ENCODE results near the gene FSD1L.

Gene FSD1L

DNA sequence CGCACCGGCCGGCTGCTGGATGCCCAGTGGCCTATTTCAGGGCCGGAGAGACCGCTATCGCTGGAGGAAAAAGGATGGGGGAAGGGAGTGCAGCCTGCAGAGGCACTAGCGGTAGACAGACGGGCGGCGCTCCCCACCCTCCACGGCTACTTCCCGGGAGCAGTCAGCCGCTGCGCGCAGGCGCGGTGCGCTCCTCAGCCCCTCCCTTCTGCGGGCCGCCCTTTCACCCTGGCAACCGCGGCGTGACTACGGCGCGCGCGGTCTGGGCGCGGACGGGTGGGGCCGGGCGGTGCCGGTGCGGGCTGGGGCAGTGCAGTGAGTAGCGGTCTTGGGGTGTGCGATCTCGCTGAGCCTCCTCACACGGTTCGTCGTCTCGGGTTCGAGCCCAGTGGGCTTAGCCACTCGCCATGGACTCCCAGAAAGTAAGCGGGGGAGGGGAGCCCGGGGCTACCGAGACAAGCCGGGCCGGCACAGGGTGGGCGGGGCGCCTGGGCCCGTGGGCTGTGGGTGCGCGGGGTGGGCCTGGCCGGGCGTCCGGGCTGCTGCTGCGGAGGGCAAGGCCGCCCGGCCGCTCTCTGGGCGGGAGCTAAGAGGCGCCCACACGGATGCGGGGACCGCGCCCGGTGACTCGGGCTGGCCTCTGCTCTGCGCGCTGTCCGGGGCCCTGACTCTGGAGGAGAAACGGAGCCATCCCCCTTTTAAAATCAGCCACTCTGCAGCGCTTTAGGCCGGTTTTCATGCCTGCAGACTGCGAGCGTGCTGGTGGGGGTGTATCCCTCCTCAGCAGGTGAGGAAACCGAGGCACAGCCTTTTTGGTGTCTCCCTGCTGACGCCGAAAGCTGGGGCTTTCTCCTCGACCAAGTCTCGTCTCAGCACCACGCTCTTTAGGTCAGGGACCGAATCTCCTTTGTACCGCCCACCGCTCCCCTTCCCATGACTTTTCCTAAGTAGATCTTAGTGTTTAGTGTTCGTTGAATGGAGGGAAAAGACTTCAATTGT, at the start of gene FSD1L:
Gene FSD1L, plus strand, starts transcription at position 221 of the 999 bp plus-strand sequence. Its CDS starts 187 bp downstream, at position 408.
- DNase-seq (ENCODE audit: low read depth in 2 of 2) = peak; percentile 58 to 72

DNA sequence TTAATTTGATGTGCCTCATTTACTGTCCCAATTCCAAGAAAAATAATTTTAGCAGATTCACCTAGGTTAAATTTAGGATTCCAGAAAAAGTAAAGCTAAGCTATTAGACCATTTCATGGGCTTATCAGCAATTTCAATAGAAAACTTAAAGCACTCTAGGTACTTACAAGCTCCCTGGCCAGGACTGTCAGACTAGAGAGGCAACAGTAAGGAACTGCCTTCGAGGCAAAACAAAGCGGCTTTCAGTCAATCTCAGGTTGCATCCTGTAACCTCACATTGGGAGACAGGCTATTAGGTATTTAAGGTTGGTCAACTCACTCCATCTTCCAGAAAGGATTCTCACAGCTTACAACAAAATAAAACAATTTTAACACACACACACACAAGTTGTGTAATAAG, 48.7 kb upstream of the FSD1L start:
- DNase-seq (ENCODE audit: low read depth in 2 of 2) = no peak

DNA sequence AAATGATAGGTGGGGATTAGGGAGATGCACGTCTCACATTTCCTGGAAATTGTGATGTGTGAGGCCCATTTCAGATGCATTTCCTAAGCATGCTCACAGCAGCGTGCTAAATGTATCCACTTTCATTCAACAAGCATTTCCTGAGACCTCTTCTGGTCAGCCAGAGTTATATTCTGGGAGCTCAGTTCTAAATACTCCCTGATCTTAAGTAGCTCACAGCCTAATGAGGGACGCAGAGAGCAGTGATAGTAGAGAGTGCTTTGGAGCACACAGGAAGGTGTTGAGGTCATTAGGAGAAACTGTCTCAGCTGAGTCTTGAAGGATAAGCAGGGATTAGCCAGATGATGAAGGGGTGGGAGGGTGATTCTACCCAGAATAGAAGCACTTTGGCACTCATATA, 46.2 kb upstream of the FSD1L start:
- no peak for DNase-seq (ENCODE audit: low read depth in 2 of 2)

DNA sequence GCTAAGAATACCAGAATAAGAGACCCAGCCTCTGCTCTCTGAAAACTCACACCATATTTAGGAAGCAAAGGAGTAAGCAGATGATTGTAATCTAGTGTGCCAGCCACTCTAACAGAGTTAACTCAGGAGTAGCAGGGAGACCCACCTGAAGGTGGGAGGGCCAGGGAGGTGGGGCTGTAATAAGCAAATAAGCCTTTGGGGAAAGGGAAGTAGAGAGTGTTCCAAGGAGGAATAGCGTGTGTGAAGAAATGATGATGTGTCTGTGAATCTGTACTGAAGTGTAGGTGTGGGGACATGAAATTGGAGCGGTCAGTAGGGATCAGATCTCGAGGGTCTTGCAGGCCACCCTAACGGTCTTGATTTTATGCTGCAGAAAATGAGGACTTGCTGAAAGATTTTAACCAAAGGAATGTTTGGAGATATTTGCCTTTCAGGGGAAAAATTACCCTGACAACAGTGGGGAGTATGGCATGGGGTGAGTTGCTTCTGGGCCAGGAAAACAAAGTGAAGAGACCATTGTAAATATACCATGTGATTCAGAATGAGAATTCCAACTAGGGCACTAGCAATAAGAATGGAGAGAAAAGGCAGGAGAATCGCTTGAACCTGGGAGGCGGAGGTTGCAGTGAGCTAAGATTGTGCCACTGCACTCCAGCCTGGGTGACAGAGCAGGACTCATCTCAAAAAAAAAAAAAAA, 44.1 kb upstream of the FSD1L start:
- no peak for DNase-seq (ENCODE audit: low read depth in 2 of 2)

DNA sequence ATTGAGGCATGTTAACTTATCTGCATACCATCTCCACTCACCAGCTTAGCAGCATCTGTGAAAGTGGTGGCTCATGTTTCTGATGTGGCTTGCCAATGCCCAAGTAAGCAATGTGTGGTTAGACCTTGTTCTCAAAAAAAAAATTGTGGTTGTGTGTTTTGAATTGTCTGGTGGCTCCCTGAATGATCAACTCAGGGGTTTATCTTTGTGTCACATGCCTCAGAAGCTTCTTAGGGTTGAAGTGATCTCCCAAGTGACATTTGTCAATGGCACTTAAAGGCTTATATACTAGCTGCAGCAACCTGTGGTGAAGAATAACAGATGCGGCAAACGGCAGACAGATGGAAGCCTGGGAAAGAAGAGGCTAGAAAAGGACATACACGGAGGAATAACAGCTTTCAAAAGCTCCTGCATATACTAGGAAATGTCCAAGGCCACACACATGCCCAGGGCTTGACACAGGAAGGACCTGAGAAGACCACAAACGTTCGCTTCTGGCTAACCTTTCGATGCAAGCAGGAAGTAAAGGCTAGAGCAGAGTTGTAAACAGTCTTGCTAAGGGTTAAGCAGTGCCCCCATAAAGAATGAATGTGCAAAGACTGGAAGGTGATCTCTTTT, 42.2 kb upstream of the FSD1L start:
- peak; percentile 12 to 26 for DNase-seq (ENCODE audit: low read depth in 2 of 2)

DNA sequence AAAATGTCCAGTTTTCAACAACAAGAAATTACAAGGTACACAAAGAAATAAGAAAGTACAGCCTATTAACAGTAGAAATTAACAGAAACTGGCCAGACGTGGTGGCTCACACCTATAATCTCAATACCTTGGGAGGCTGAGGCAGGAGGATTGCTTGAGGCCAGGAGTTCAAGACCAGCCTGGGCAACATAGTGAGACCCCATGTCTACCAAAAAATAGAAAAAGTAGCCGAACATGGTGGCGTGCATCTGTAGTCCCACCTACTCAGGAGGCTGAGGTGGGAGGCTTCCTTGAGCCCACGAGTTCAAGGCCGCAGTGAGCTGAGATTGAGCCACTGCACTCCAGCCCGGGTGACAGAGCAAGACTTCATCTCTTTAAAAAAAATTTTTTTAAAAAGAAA, 41.5 kb upstream of the FSD1L start:
- no peak for DNase-seq (ENCODE audit: low read depth in 2 of 2)

DNA sequence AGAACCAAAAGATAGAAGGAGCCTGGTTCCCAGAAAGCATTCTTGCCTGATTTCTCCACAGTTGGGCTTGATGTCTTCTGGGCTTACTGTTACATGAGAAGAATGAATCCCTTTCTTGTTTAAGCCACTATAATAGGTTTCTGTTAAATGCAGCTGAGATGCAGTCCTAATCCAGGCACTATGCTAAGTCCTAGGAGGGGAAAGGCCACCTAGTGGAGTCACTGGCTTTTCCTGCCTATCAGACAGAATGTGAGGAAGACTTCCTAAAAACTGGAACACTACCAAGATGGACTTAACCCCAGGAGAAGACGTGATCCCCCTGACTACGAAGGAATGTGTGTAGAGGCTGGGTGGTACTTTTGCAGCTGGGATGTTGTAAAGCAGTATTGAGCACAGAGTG, 34.3 kb upstream of the FSD1L start:
- DNase-seq (ENCODE audit: low read depth in 2 of 2) = no peak

DNA sequence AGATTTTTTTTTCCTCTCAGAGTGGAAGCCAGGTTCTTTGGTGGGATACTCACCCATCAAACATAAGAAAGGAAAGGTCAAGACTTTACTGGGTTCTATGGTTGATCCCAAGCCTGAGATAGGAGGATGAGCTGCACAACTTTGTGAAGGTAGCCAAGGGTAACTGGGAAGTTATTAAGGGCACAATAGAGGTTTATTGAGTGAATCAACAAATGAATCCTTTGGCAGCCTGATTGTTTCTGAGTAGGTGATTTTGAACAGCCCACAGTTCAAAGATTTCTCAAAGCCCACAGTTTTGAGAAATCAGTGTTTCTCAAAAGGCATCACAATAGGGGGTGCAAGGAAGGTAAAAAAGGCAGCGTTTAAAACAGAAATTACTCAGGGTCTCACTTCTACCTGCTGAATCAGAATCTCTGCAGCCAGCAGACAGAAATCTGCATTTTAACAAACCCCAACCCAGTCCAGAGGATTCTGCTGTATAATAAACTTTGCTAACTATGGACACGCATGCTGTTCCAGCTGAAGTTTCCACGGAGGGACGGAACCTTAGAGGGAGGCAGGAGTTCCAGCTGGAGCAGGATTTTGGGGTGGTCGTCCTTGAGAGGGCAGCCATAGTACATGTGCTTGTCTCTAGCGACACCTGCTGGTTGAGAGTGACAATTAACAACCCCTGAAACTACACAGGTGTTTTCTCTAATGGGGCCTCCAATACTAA, 32.7 kb upstream of the FSD1L start:
- peak; percentile 10 to 24 for DNase-seq (ENCODE audit: low read depth in 2 of 2)

DNA sequence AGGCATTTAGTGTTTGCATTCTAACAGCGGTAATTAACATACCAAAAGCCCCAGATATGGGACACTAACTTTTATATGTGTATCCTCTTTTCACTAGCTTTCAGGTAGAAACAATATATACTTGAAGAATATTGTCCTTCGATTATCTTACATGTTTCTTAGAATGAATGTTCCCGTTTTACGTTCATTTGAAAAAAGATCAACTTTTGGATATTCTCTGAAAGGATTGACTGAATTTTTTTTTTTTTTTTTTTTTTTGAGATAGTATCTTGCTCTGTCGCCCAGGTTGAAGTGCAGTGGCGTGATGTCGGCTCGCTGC, 32.2 kb upstream of the FSD1L start:
- no peak for DNase-seq (ENCODE audit: low read depth in 2 of 2)

DNA sequence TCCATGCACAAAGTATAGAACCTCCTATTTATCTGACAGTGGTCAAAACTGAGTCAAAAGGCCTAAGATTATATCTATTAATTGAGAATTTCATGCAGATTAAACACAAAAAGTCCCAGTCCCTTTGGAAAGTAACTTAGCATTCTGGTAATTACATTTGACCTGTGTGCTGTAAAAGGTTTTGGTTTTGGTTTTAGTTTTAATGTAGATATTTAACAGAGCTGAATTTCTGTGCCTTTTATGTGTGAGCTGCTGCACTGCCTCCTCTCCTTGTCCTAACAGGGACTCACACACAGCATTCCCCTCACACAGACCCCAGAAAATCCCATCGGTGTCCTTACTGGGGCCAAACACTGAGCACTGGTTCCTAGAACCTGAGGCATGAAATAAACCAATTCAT, 31.0 kb upstream of the FSD1L start:
- no peak for DNase-seq (ENCODE audit: low read depth in 2 of 2)

DNA sequence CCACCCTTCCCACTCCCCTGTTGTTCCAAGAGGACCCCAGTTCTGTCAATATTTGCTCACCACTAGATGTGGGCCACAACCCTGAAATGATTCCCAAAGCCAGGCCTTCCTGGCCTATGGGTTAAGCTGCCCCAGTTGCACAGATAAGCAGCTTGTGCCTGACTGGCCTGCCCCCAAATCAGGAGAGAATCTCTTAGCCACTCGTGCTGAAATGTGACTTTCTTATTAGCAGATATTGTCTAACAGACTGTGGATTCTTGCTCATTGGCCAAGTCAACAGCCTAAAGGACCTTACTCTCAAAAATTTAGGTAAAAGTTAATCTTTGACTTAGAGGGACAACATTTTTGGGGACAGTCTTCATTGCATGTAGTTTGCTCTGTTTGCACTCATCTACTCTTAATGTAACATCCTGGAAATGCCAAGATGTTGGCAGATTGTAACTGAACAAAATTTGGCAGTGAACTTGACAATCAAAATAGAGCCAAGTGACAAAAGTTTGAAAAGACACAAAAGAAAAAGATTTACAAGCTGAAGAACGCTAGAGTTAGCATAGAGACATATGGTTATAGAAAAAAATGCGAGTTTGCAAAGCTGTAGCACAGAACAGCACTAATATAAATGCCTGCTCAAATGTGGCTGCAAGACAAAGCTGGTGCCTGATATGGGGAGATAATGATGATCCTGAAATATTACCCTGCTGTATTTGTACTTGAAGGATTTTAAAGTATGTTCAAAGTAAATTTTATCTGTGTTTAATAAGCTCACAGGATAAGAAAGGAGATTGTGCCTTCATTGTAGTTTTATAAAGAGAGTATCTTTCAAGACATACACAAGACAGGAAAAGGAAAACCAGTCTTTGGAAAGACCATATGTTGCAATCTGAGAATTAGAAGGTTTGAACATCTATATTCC, 29.0 kb upstream of the FSD1L start:
- DNase-seq (ENCODE audit: low read depth in 2 of 2) = no peak

DNA sequence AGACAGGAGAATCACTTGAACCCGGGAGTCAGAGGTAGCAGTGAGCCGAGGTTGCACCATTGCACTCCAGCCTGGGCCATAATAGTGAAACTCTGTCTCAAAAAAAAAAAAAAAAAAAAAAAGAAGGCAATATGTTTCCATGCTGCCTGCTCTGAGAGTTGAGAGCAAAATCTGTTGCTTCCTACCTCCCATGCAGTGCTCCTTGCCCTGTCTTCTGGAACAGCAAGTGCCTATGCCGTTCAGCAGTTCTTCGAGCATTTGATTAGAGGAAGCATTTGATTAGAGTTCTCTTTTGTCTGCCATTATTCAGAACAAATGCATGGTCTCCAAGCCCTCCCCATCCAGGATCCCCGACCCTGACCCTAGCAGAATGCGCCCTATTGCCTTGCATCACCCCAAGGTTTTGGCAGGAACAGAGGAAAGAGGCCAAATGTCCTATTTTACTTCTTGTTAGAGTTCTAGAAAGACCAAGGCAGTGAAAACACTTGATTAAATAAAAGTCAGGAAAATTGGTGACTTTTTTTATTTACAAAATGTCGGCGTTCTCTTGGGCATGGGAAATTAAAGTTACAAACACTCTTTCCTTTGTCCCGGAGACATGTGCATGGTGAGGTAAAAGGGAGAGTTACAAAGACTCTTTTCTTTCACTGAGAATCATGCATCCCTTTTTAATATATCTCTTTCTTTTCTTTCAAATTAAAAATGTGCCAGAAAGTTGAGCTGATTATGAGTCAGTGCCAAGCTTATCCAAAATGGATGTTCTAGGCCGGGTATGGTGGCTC, 27.8 kb upstream of the FSD1L start:
- no peak for DNase-seq (ENCODE audit: low read depth in 2 of 2)

DNA sequence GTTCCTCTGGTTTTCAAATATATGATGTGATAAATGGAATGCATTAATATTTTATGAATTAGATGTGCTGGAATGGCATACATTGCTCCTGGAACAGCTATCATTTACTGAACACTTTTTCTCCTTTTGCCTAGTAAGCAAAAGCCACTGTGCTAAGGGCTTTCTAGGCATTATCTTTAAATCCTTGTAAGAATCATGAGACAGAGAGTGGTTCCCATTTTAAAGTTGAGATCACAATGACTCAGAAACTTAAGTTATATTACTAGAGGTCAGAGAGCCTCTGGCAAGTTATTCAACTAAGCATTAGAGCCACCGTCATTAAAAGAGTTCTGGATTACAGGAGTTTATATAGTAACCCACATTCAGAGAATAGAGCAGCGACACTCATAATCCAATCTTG, 26.7 kb upstream of the FSD1L start:
- DNase-seq (ENCODE audit: low read depth in 2 of 2) = no peak

DNA sequence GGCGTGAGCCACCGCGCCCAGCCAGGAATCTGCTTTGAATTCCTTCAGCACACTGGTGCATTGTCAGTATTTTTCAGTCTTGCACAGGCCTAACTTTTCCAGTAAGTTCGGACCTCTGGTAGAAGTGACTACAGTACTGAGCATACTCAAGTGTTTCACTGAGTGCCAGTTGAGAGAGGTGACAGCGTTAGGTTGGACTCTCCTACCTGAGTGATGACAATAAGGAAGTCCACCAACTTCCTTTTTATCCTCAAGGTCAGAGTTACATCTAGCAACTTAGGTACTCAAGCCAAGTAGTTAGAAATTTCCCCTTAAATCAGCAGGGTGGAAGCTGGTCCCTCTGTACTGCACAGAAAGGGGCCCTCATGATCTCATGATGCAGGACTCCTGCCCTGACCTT, 26.0 kb upstream of the FSD1L start:
- no peak for DNase-seq (ENCODE audit: low read depth in 2 of 2)

DNA sequence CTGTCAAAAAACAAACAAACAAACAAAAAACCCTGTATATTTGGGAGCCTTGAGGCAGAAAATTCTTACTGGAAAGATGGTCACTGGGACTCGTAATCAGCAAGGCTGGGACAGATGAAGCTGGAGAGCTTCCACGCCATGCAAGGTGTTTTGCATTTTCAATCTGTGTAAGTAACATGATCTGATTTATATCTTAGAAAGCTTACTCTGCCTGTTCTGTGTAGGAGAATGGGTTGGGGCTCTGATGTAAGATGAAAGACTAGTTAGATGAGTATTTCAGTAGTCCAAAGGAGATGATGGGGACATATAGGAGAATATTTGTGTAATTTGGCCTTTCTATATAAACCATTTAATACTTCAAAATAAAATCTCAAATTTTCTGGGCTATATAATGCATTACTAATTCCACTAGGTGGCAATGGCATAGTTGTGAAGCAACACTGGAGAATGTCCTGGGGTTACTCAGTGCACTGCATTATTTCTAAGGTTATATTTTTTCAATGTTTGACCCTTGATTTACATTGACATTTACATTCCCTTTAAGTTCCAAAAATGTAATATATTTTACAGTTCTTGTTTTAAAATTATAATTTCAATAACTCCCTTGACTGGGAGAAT, 21.9 kb upstream of the FSD1L start:
- no peak for DNase-seq (ENCODE audit: low read depth in 2 of 2)

DNA sequence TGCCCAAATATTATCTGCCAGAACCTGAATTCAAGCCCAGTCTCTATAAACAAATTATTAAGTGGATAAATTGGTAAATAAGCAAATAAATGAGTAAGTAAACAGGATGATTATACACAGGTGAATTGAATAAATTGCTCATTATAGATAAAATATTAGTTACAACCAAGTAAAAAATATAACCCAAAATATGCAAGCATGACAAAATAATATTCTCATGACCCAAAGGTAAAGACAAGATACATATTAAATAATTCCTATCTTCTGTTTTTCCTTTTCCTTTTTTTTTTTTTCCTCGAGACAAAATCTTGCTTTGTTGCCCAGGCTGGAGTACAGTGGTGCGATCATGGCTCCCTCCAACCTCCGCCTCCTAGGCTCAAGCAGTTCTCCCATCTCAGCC, 21.2 kb upstream of the FSD1L start:
- no peak for DNase-seq (ENCODE audit: low read depth in 2 of 2)

DNA sequence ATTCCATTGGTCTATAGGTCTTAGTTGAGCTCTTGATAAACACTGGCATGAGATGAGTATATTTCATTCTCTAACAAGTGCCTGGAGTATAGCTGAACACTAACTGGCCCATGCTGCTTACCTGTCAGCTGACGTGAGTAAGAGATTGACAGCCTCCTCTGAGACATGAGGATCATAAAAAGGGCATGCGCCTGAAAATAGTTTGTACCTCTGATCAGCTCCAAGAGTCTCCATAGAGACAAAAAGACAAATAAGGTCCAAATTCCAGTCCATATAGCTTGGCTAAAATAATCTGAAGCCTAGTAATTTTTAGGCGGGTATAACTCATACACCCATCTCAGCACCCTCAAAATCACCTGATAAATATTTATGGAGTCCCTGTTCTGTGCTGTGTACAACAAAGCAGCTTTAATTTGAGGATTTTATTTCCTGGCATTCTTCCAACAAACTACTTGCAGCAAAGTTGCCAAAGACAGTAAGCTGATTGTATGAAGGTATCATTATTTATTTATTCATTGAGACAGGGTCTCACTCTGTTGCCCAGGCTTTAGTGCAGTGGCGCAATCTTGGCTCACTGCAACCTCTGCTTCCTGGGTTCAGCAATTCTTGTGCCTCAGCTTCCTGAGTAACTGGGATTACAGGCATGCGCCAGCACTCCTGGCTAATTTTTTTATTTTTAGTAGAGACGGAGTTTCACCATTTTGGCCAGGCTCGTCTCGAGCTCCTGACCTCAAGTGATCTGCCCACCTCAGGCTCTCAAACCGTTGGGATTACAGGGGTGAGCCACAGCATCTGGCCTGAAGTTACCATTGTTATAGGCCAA, 16.2 kb upstream of the FSD1L start:
- DNase-seq (ENCODE audit: low read depth in 2 of 2) = no peak

DNA sequence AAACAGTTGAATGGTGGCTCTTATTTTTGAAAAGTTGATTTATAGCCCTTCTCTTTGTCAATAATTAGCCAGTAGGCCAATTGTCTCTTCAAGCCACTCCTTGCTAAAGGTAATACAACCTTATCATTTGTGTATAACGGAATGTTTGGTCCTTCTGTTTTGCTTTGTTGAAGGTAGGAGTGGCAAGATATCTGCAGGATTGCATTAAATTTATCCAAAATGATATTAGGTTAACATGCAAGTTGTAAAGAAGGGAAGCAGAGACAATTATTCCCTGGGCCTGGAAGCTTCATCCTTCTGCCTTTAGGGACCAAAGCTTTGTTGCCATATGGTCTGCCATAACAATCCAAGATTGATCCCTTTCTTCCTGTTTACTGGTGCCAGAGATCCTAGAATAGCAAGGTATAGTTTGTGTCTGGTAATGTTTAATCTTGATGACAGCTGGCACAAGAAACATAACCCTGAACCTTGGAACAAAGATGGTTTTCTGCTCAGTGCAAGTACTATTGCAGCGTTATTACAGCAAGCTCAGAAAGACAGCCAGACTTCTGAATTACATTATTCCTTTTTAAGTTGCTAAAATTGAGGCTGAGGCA, 15.5 kb upstream of the FSD1L start:
- DNase-seq (ENCODE audit: low read depth in 2 of 2) = no peak

Data from stimulated activated CD8-positive, alpha-beta memory T cell treated with anti-CD3 and anti-CD28 coated beads, Interleukin-7, amount 100 ng/mL, for 4 hours (primary cell).